Measurements from ENCODE around the gene NECTIN3.

NECTIN3 gene

GRCh38 chr3:111035902-111036301, 35.7 kb upstream of the NECTIN3 start:
- Histone ChIP-seq H3K4me2 (ENCODE audit: insufficient read depth, low read length) (no peak overlapping the region), H3K36me3 (ENCODE audit: insufficient read depth, low read length) (no peaks in the 10 kb centered on the region), H3K27ac (ENCODE audit: low read length) (no peak overlapping the region), H3K79me2 (ENCODE audit: insufficient read depth, low read length) (no peaks in the 10 kb centered on the region), H4K20me1 (ENCODE audit: insufficient read depth, low read length) (no peaks in the 10 kb centered on the region), H3K4me3 (ENCODE audit: low read depth in 1 of 2, low read length in 2 of 2) (no peak overlapping the region), H3K27me3 (ENCODE audit: insufficient read depth, low read length, poor library complexity) (no peaks in the 10 kb centered on the region), H3K9ac (ENCODE audit: low read depth, low read length) (no peak overlapping the region), H3K9me3 (ENCODE audit: insufficient read depth, low read length, severe bottlenecking) (peaks cover 3% of the 10 kb centered on the region), H2AFZ (ENCODE audit: low read depth, low read length) (0 out of 2 replicates have a peak overlapping the region, but pooled peaks have one; percentile 12), H3K4me1 (ENCODE audit: insufficient read depth, low read length) (no peaks in the 10 kb centered on the region)
- TF ChIP-seq, protein P1, sequence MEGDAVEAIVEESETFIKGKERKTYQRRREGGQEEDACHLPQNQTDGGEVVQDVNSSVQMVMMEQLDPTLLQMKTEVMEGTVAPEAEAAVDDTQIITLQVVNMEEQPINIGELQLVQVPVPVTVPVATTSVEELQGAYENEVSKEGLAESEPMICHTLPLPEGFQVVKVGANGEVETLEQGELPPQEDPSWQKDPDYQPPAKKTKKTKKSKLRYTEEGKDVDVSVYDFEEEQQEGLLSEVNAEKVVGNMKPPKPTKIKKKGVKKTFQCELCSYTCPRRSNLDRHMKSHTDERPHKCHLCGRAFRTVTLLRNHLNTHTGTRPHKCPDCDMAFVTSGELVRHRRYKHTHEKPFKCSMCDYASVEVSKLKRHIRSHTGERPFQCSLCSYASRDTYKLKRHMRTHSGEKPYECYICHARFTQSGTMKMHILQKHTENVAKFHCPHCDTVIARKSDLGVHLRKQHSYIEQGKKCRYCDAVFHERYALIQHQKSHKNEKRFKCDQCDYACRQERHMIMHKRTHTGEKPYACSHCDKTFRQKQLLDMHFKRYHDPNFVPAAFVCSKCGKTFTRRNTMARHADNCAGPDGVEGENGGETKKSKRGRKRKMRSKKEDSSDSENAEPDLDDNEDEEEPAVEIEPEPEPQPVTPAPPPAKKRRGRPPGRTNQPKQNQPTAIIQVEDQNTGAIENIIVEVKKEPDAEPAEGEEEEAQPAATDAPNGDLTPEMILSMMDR (IDR thresholded peaks at IDR 0.05; ENCODE audit: borderline replicate concordance, extremely low read depth, low read length, poor library complexity, severe bottlenecking): no peak
- no peak for TF ChIP-seq EZH2 (IDR thresholded peaks at IDR 0.05; ENCODE audit: borderline replicate concordance, low read depth, low read length, severe bottlenecking)
- no peak for DNase-seq
- ATAC-seq (ENCODE audit: insufficient read depth, low read depth): peak; percentile 42; the same call in 2 of the 3 replicates

GRCh38 chr3:111040959-111041358, 30.7 kb upstream of the NECTIN3 start:
- TF ChIP-seq, protein P1 (IDR thresholded peaks at IDR 0.05; ENCODE audit: borderline replicate concordance, extremely low read depth, low read length, poor library complexity, severe bottlenecking): no peak
- TF ChIP-seq EZH2 (IDR thresholded peaks at IDR 0.05; ENCODE audit: borderline replicate concordance, low read depth, low read length, severe bottlenecking): no peak
- H3K36me3 ChIP-seq (ENCODE audit: insufficient read depth, low read length): no peaks in the 10 kb centered on the region
- no peak overlapping the region for H2AFZ ChIP-seq (ENCODE audit: low read depth, low read length)
- ATAC-seq (ENCODE audit: insufficient read depth, low read depth) (no peak), DNase-seq (no peak)
- H3K4me2 ChIP-seq (ENCODE audit: insufficient read depth, low read length): no peak overlapping the region
- H3K27me3 ChIP-seq (ENCODE audit: insufficient read depth, low read length, poor library complexity): no peaks in the 10 kb centered on the region
- no peak overlapping the region for H3K9ac ChIP-seq (ENCODE audit: low read depth, low read length)
- no peaks in the 10 kb centered on the region for H4K20me1 ChIP-seq (ENCODE audit: insufficient read depth, low read length)
- no peaks in the 10 kb centered on the region for H3K4me1 ChIP-seq (ENCODE audit: insufficient read depth, low read length)
- H3K9me3 ChIP-seq (ENCODE audit: insufficient read depth, low read length, severe bottlenecking): peaks cover 5% of the 10 kb centered on the region
- no peak overlapping the region for H3K27ac ChIP-seq (ENCODE audit: low read length)
- H3K4me3 ChIP-seq (ENCODE audit: low read depth in 1 of 2, low read length in 2 of 2): no peak overlapping the region
- H3K79me2 ChIP-seq (ENCODE audit: insufficient read depth, low read length): no peaks in the 10 kb centered on the region

DNA sequence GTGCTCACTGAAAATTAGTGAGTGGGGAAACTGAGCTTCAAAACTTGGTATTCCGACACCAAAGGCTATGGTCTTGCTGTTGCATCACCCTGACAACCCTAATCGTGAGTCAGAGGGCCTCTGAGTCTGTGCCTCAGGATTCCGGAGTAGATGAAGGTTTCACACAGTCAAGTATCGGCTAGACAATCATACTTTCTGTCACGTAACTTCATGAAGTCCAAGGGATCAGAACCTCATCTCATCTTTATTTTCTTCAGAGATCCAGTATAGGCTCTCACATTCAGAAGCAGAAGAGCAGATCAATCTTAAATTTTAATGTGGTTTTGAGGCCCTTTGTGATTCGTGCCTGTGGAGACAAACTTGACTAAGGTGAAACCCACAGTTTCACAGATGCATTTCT, 26.1 kb upstream of the NECTIN3 start:
- no peaks in the 10 kb centered on the region for H4K20me1 ChIP-seq (ENCODE audit: insufficient read depth, low read length)
- no peaks in the 10 kb centered on the region for H3K36me3 ChIP-seq (ENCODE audit: insufficient read depth, low read length)
- no peak overlapping the region for H3K9ac ChIP-seq (ENCODE audit: low read depth, low read length)
- ATAC-seq (ENCODE audit: insufficient read depth, low read depth): no peak
- H3K27me3 ChIP-seq (ENCODE audit: insufficient read depth, low read length, poor library complexity): no peaks in the 10 kb centered on the region
- no peak for TF ChIP-seq EZH2 (IDR thresholded peaks at IDR 0.05; ENCODE audit: borderline replicate concordance, low read depth, low read length, severe bottlenecking)
- TF ChIP-seq, protein P1 (IDR thresholded peaks at IDR 0.05; ENCODE audit: borderline replicate concordance, extremely low read depth, low read length, poor library complexity, severe bottlenecking): no peak
- no peaks in the 10 kb centered on the region for H3K79me2 ChIP-seq (ENCODE audit: insufficient read depth, low read length)
- 0 out of 2 replicates have a peak, but pooled peaks cover 3% of the 10 kb centered on the region for H3K4me1 ChIP-seq (ENCODE audit: insufficient read depth, low read length)
- H3K4me3 ChIP-seq (ENCODE audit: low read depth in 1 of 2, low read length in 2 of 2): no peak overlapping the region
- H3K27ac ChIP-seq (ENCODE audit: low read length): no peak overlapping the region
- peaks cover 2% of the 10 kb centered on the region for H3K9me3 ChIP-seq (ENCODE audit: insufficient read depth, low read length, severe bottlenecking)
- no peak overlapping the region for H3K4me2 ChIP-seq (ENCODE audit: insufficient read depth, low read length)
- DNase-seq: no peak
- no peak overlapping the region for H2AFZ ChIP-seq (ENCODE audit: low read depth, low read length)

DNA sequence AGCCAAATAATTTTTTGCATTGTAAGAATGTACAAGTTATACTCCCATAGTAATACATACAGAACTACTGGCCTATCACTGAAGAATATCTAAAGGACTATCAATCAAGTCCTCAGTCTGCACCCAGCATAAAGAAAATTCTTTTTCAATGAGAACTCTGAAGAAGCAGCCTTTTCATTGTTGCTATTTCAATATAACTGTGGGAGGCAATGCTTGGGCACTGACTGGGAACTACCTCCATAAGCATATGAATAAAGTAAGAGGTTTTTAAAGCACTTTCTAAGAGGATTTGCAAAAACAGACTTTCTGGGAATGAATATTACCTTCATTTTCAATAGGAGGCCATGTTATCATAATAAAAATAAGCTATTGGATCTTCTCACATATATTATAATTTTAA, 24.6 kb upstream of the NECTIN3 start:
- Histone ChIP-seq H3K4me2 (ENCODE audit: insufficient read depth, low read length) (no peak overlapping the region), H3K79me2 (ENCODE audit: insufficient read depth, low read length) (no peaks in the 10 kb centered on the region), H3K9me3 (ENCODE audit: insufficient read depth, low read length, severe bottlenecking) (no peaks in the 10 kb centered on the region), H3K9ac (ENCODE audit: low read depth, low read length) (no peak overlapping the region), H3K27ac (ENCODE audit: low read length) (no peak overlapping the region), H3K36me3 (ENCODE audit: insufficient read depth, low read length) (no peaks in the 10 kb centered on the region), H3K27me3 (ENCODE audit: insufficient read depth, low read length, poor library complexity) (no peaks in the 10 kb centered on the region), H3K4me3 (ENCODE audit: low read depth in 1 of 2, low read length in 2 of 2) (no peak overlapping the region), H2AFZ (ENCODE audit: low read depth, low read length) (no peak overlapping the region), H4K20me1 (ENCODE audit: insufficient read depth, low read length) (no peaks in the 10 kb centered on the region), H3K4me1 (ENCODE audit: insufficient read depth, low read length) (0 out of 2 replicates have a peak, but pooled peaks cover 3% of the 10 kb centered on the region)
- DNase-seq (no peak), ATAC-seq (ENCODE audit: insufficient read depth, low read depth) (no peak)
- TF ChIP-seq, protein P1 (IDR thresholded peaks at IDR 0.05; ENCODE audit: borderline replicate concordance, extremely low read depth, low read length, poor library complexity, severe bottlenecking): no peak
